Stimulated activated naive CD8-positive, alpha-beta T cell treated with anti-CD3 and anti-CD28 coated beads, Interleukin-15, Interleukin-2, amounts not matched to agents 100 ng/mL and 50 ng/mL, for 24 hours (primary cell): Measurements from ENCODE around the gene DCST2.
A peak's percentile ranks its signal among the peaks of the same experiment; 100 is the strongest.
"Not testable (repeated sequence)": the region's sequence is repeated elsewhere in the genome, so short reads cannot be mapped to it uniquely, and the experiment has no call there.

Source experiments
- H3K27ac Mint-ChIP-seq: one replicate; pipeline ENCODE4 v1.8.0; 2021; ENCODE audit warnings: mild to moderate bottlenecking, mixed read lengths
- H3K27me3 Mint-ChIP-seq: one replicate; pipeline ENCODE4 v1.8.0; 2021; ENCODE audit warnings: mixed read lengths
- H3K36me3 Mint-ChIP-seq: one replicate; pipeline ENCODE4 v1.8.0; 2021; ENCODE audit warnings: low read depth, mixed read lengths
- H3K4me1 Mint-ChIP-seq: one replicate; pipeline ENCODE4 v1.8.0; 2021; ENCODE audit warnings: low read depth, mixed read lengths
- H3K4me3 Mint-ChIP-seq: one replicate; pipeline ENCODE4 v1.8.0; 2021; ENCODE audit warnings: mild to moderate bottlenecking, mixed read lengths
- H3K9me3 Mint-ChIP-seq: one replicate; pipeline ENCODE4 v1.8.0; 2021; ENCODE audit warnings: mixed read lengths

The DCST2 gene

DNA sequence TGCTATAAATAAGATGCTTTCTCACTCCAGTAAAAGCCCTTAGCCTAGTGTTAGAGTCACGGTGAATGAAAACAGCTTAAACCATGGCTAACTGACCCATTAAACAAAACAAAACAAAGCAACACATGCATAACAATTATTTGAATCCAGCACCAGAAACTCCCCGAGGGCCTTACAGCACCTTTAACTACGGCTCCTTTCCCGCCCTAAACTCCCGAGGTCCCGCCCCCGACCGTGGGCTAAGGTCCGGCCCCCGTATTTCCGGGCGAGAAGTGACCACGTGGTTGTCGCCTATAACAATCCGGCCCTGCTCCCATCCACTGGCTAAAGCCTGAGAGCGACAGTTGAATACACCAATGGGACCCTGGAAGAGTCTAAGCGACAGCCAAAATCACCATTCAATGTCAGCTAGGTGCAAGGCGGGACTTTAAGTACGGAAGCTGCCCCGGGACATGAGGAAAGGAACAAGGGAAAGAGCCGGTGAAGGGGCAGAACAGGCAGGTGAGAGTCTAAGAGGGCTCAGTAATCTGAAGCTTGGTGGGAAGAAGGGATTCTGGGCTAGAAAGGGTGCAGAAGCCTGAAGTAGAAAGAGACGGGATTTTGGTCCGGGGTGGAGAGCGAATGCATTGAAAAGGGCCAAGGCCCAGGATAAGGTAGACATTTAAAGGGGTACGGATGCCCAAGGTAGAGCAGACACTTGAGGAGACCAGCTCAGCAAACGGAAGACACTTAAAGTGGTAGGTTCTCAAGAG lies 50.5 kb downstream of the DCST2 start, which contains the start of gene FLAD1:
TSS of gene FLAD1 (plus strand) at position 448 of the 752 bp plus-strand sequence. CDS start 351 bp downstream, outside the sequence.
- H3K4me1 Mint-ChIP-seq: peaks cover 14% of the 10 kb centered on the region
- H3K27ac Mint-ChIP-seq: no peak within 1 kb of the TSS
- no peak within 1 kb of the TSS for H3K4me3 Mint-ChIP-seq
- H3K36me3 Mint-ChIP-seq: peaks cover 29% of the 10 kb centered on the region
- no peaks in the 10 kb centered on the region for H3K9me3 Mint-ChIP-seq
- no peaks in the 10 kb centered on the region for H3K27me3 Mint-ChIP-seq

GRCh38 chr1:154982341-154982740 lies 51.2 kb downstream of the DCST2 start:
- Mint-ChIP-seq H3K9me3 (no peaks in the 10 kb centered on the region), H3K27me3 (no peaks in the 10 kb centered on the region), H3K36me3 (peaks cover 30% of the 10 kb centered on the region), H3K4me3 (no peak overlapping the region), H3K27ac (no peak overlapping the region), H3K4me1 (peaks cover 20% of the 10 kb centered on the region)

DNA sequence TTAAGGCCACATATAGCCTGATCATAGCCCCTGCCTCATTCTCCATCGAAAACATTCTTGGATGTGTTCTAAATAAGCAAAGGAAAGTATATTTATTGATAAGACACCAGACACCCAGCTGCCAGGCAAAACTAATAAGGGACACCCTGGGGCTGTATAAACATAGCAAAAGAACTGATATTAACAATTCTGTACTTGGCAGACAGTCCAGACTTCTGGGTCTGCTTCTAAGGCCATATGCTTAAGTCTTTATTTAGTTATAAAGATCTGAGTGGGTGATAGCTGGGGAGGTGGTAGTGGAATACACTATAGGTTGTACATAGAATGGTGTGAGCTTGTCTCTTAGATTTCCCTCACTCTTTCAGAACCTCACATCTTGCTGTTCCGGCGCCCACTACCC lies 55.2 kb downstream of the DCST2 start:
- Mint-ChIP-seq H3K36me3 (peaks cover 26% of the 10 kb centered on the region), H3K27ac (peak overlapping the region; percentile 24), H3K4me1 (peaks cover 7% of the 10 kb centered on the region), H3K4me3 (no peak overlapping the region), H3K9me3 (no peaks in the 10 kb centered on the region), H3K27me3 (no peaks in the 10 kb centered on the region)

DNA sequence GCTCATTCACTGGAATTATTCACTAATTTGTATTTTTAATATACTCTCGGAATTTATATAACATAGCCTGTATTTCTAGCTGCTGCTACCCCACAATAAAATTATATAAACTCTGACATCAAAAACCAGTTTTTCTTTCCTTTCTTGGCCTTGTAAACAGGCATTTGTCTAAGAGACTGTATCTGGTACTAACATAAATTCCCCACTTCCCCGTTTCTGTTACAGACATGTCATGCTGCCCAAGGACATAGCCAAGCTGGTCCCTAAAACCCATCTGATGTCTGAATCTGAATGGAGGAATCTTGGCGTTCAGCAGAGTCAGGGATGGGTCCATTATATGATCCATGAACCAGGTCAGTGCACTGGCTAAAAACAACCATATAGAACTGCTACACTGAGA lies 55.8 kb downstream of the DCST2 start:
- Mint-ChIP-seq H3K36me3 (peaks cover 26% of the 10 kb centered on the region), H3K4me1 (peaks cover 11% of the 10 kb centered on the region)
- H3K9me3 Mint-ChIP-seq, H3K27ac Mint-ChIP-seq, H3K4me3 Mint-ChIP-seq, H3K27me3 Mint-ChIP-seq: not testable (repeated sequence)

- Mint-ChIP-seq H3K27me3 (no peaks in the 10 kb centered on the region), H3K9me3 (no peaks in the 10 kb centered on the region), H3K27ac (no peak overlapping the region), H3K4me3 (no peak overlapping the region), H3K4me1 (peaks cover 32% of the 10 kb centered on the region), H3K36me3 (peaks cover 29% of the 10 kb centered on the region)
Observed at GRCh38 chr1:154975409-154976059, 58.0 kb downstream of the DCST2 start.

- H3K4me1 Mint-ChIP-seq: peaks cover 32% of the 10 kb centered on the region
Observed at GRCh38 chr1:154974808-154975408, 58.7 kb downstream of the DCST2 start.

DNA sequence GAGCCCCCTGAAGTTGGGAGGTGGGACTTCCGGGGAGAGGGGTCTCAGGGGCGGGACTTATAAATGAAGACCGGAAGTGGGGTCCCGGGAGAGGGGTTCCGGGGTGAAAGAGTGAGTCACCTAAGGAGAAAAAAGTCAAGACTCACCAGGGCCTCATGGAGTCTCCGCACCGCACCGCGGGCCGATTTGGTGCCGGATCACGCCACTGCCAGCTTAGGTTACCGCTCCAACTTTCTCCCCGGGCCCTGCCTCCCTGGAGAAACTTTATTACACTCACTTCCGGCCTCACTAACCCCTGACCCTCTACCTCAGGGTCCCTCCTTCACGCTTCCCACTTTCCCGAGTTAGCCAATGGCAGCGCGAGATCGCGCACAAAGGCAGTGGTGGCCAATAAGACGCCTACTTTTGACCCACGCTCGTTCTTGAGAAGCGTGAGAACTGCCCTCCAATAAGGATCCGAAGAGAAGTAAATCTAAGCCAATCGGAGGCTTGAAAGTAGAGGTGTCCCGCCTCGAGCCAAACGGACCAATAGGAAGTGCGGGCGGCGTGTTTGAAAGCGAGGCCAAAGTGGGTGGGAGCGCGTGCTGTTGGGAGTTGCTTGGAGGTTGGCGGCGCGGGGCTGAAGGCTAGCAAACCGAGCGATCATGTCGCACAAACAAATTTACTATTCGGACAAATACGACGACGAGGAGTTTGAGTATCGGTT lies 59.3 kb downstream of the DCST2 start, which contains the start of gene CKS1B:
TSS of gene CKS1B (plus strand) at position 580 of the 706 bp plus-strand sequence. CDS start at position 645, 65 bp downstream.
- H3K9me3 Mint-ChIP-seq: no peaks in the 10 kb centered on the region
- H3K4me1 Mint-ChIP-seq: peaks cover 37% of the 10 kb centered on the region
- no peak within 1 kb of the TSS for H3K4me3 Mint-ChIP-seq
- no peak within 1 kb of the TSS for H3K27ac Mint-ChIP-seq
- no peaks in the 10 kb centered on the region for H3K27me3 Mint-ChIP-seq
- peaks cover 28% of the 10 kb centered on the region for H3K36me3 Mint-ChIP-seq

More at GRCh38 chr1:154974808-154975408, 58.7 kb downstream of the DCST2 start:
- no peaks in the 10 kb centered on the region for H3K9me3 Mint-ChIP-seq
- H3K27ac Mint-ChIP-seq: no peak overlapping the region
- no peak overlapping the region for H3K4me3 Mint-ChIP-seq
- H3K27me3 Mint-ChIP-seq: no peaks in the 10 kb centered on the region
- peaks cover 29% of the 10 kb centered on the region for H3K36me3 Mint-ChIP-seq

DNA sequence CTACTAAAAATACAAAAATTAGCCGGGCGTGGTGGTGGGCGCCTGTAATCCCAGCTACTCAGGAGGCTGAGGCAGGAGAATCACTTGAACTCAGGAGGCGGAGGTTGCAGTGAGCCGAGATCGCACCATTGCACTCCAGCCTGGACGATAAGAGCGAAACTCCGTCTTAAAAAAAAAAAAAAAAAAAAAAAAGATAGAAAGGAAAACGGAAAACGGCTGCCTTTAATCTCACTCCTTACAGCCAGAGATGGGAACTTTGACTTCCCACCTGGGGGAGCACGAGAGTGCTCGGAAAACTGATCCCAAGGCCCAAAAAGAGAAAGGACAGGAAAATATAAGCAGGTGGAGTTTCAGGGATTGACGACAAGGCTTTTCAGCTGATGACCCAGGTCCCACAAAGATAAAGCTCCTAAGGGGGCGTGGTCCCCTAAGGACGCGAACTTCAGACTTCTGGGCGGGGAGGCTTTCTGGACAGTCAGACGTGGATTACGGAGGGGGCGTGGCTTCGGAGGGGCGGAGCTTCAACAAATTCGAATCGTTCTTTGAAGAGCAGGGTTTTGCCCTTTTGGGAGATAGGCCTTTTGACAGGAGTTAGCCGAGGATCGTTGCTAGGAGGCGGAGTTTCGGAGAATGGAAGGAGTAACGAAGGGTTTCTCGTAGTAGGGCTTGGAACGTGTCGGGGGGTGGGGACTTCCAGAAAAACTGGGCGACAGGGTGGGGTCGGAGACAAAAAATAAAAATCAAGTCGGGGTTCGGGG lies 60.1 kb downstream of the DCST2 start:
- Mint-ChIP-seq H3K27ac (peak overlapping the region; percentile 59), H3K27me3 (no peaks in the 10 kb centered on the region), H3K4me1 (peaks cover 37% of the 10 kb centered on the region), H3K36me3 (peaks cover 22% of the 10 kb centered on the region), H3K4me3 (no peak overlapping the region), H3K9me3 (no peaks in the 10 kb centered on the region)

DNA sequence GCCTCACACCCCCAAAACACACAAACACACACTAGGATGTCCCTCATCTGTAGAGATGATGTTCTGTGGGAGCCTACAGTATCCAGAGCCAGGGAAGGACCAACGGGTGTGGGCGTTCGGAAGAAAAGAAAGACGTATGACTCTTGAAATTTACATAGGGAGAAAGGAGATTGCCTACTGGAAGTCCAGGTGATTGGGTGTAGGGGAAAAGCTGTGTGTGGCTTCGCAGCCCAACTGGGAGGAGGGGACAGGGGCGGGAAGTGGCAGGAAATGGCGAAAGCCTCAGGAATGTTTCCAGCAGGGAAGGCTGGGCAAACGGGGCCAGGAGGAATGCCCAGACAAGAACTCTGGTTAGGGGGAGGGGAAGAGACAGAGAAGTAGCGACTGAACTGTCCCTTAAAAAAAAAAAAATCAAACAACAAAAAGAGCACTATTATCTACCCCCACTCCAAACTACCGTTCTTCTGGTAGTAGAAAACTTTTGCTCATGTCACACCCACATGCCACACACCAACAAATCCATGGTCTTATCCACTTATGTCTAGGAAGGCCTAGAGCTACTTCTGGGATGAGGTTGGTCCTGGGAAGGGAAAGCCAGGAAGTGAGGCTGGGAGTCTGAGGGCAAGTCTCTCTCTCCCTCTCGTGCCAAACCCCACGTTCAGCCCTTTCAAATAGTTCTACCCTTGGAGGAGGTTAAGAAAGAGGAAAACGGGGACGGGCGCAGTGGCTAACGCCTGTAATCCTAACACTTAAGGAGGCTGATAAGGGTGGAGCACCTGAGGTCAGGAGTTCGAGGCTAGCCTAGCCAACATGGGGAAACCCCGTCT lies 60.9 kb downstream of the DCST2 start:
- H3K4me1 Mint-ChIP-seq: peaks cover 35% of the 10 kb centered on the region
- peak overlapping the region; percentile 59 for H3K27ac Mint-ChIP-seq
- no peak overlapping the region for H3K4me3 Mint-ChIP-seq
- H3K36me3 Mint-ChIP-seq: peaks cover 20% of the 10 kb centered on the region
- no peaks in the 10 kb centered on the region for H3K27me3 Mint-ChIP-seq
- H3K9me3 Mint-ChIP-seq: no peaks in the 10 kb centered on the region

DNA sequence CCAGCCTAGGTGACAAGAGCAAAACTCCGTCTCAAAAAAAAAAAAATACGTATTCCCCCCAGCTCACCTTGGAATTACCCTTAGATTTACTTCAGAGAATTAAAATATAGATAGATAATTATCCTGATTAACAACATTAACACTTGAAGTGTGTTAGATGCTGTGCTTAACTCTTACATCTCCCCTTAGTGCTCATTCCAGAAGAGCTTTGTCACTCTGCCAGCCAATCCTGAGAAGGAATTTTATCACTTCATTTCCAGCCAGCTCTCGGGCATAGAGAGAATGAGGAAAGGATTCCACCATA lies 61.4 kb downstream of the DCST2 start:
- no peaks in the 10 kb centered on the region for H3K9me3 Mint-ChIP-seq
- H3K27me3 Mint-ChIP-seq: no peaks in the 10 kb centered on the region
- H3K4me1 Mint-ChIP-seq: peaks cover 31% of the 10 kb centered on the region
- H3K36me3 Mint-ChIP-seq: peaks cover 18% of the 10 kb centered on the region
- no peak overlapping the region for H3K4me3 Mint-ChIP-seq
- H3K27ac Mint-ChIP-seq: peak overlapping the region; percentile 59

DNA sequence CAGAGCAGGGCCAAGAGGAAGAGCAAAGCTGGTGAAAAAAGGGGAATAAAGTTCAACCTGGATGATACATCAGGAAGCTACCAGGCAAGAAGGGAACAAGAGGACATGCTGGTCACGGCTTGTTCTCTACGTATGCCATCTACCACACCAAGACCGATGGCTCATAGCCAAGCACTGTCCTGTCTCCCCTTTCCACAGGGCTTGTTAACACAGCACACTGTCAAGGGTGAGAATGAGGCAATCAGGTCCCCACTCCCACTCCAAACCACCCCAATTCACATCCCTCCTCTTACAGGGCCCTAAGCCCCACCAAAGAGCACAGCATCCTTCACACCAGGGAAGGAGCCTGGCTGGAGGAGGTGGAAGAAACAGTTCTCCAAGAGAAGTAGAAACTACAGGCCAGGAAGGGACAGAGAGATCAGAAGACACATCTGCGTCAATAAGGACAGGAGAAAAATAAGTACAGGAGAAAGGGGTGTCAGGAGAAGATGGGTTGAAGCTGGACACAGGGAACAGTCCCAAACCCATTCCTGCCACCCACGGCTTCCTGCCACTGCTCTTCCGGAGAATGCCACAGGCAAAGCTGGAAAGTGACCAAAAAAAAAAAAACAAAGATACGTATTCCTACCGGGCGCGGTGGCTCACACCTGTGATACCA lies 62.1 kb downstream of the DCST2 start:
- Mint-ChIP-seq H3K4me1 (peaks cover 31% of the 10 kb centered on the region), H3K27ac (peak overlapping the region; percentile 90), H3K4me3 (peak overlapping the region; percentile 33), H3K9me3 (no peaks in the 10 kb centered on the region), H3K27me3 (no peaks in the 10 kb centered on the region), H3K36me3 (peaks cover 18% of the 10 kb centered on the region)

DNA sequence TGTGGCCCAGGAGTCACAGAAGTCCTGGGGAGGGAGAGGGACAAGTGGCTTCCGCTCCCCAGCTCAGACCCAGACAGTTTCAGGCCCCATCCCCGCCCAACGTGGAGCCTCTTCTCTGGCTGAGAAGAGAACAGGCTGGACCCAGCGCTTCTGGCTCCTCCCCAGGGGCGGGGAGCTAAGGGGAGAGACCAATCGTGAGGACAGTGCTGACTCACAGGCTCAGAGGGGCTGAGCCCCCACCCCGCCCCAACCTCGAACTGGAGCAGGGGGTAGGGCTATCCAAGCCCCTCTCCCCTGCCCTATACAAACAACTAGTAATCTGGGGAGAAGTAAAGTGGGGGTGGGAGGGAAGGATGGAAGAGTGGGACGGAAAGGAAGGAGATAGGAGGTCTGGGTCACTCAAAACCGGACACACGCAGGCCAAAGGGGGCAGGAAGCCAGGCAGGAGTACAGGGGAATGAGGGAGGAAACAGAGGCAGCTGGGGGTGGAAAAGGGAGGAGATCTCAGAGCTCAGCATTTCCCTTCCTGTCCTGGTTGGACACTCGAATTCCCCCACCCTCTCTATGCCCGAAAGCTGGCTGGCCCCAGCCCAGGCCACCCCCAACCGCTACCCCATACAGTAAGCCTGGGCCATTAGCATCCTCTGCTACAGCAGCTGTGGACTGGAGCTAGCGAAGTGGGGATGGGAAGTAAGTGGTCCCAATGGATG lies 62.8 kb downstream of the DCST2 start, which contains the start of gene SHC1:
TSS of gene SHC1 (minus strand) at position 117 of the 710 bp plus-strand sequence. CDS start 221 bp downstream, outside the sequence.
- H3K27ac Mint-ChIP-seq: peak within 1 kb of the TSS; percentile 90
- peaks cover 19% of the 10 kb centered on the region for H3K36me3 Mint-ChIP-seq
- no peaks in the 10 kb centered on the region for H3K27me3 Mint-ChIP-seq
- no peaks in the 10 kb centered on the region for H3K9me3 Mint-ChIP-seq
- peak within 1 kb of the TSS; percentile 33 for H3K4me3 Mint-ChIP-seq
- peaks cover 31% of the 10 kb centered on the region for H3K4me1 Mint-ChIP-seq
